SH-SY5Y (cell line): ENCODE results near the gene GNPAT.

Experiments used
- GATA2 ChIP-seq: IDR thresholded peaks from 2 replicates; pipeline ENCODE4 v1.6.1; 2011; ENCODE audit warnings: mild to moderate bottlenecking, low read depth, low read length
- GATA3 ChIP-seq: IDR thresholded peaks from 2 replicates; pipeline ENCODE4 v1.6.1; 2011; ENCODE audit warnings: low read depth, mild to moderate bottlenecking, low read length, moderate library complexity

GRCh38 chr1:231234506-231234905 is 6.5 kb upstream of the GNPAT start:
- TF ChIP-seq GATA2 (no peak), GATA3 (no peak)
